Ovary (tissue), 9 donors: Measurements from ENCODE around the gene ZNF175. TPM values are rescaled to one million over a fixed set of nuclear protein-coding genes. Genes with fewer than 3 reads are reported as not detected.
"Not testable (repeated sequence)": the region's sequence is repeated elsewhere in the genome, so short reads cannot be mapped to it uniquely, and the experiment has no call there.

Experiments
- DNase-seq, 5 donors: peaks; one replicate each; pipeline ENCODE4 v3.0.0-alpha.2; 2019 to 2020
- H3K27ac ChIP-seq, 2 donors: fragments of 200-600 bp; one replicate each; pipeline versions ENCODE4 v1.5.1 to v1.8.0; 2019 to 2022
- H3K27me3 ChIP-seq: fragments of 200-600 bp; one replicate; pipeline ENCODE4 v1.8.0; 2022
- H3K36me3 ChIP-seq: fragments of 200-600 bp; sonication (generic); one replicate; pipeline ENCODE4 v1.5.1; 2019
- H3K4me1 ChIP-seq: one replicate; pipeline ENCODE4 v1.8.1; 2013; ENCODE audit warnings: mild to moderate bottlenecking, moderate library complexity; ENCODE audit not compliant: insufficient read depth
- H3K4me3 ChIP-seq: fragments of 200-600 bp; sonication (generic); one replicate; pipeline ENCODE4 v1.5.1; 2017
- H3K9me3 ChIP-seq, 2 donors: fragments of 200-600 bp in 1 of 2; sonication (generic) in 1 of 2; one replicate each; pipeline versions ENCODE4 v1.5.1 to v1.8.1; 2013 to 2019; ENCODE audit warnings: mild to moderate bottlenecking in 1 of 2, moderate library complexity in 1 of 2
- EP300 ChIP-seq: sonication (generic); formaldehyde crosslinking; IDR thresholded peaks from one replicate; pipeline ENCODE4 v1.6.1; 2017; ENCODE audit warnings: antibody characterized with exemption
- POLR2A ChIP-seq: fragments of 450-650 bp; IDR thresholded peaks from one replicate; pipeline ENCODE4 v1.6.1; 2017; ENCODE audit warnings: antibody characterized with exemption, mild to moderate bottlenecking, moderate library complexity
- WGBS, 3 donors: extraction: QIAGEN DNeasy Blood & Tissue Kit in 1 of 3; methylation state at CpG; one replicate each; pipeline versions ENCODE4 v1.1.5 to v1.1.7; 2013 to 2017; 5-methylcytosine and 5-hydroxymethylcytosine counted together
- intact Hi-C, 4 donors: fragments of 100-400 bp; cut with DNase I; formaldehyde crosslinking; loops; one replicate each; pipeline versions ENCODE4 v1.11.0 to v1.15.1; 2022 to 2023
- polyA plus RNA-seq, 2 donors: library from polyadenylated mRNA; stranded (reverse); fragments of 200-250 nt in 1 of 2; fragments of 350-450 nt in 1 of 2; fragmentation: Illumina TruSeq in 1 of 2; extraction: RNeasy Lipid Tissue Mini Kit (QIAGEN cat#74804) in 1 of 2; gene quantifications; one replicate each; pipeline ENCODE4 v1.2.3, GENCODE V29; 2013 to 2014
- total RNA-seq, 7 donors: library from RNA; depleted of rRNA in 2 of 7; stranded (reverse); fragments of >200 nt in 2 of 7; fragmentation: NEBNext Ultra II Directional in 3 of 7; extraction: Animal tissue kit (Norgen Biotek cat#: 25700) in 3 of 7; gene quantifications; one replicate each; pipeline versions ENCODE4 v1.1.0 to v1.2.4, GENCODE V29; 2016 to 2023
- TF ChIP-seq, protein P1 (sequence below), 3 donors: fragments of 450-650 bp in 2 of 3; fragments of 200-600 bp in 1 of 3; IDR thresholded peaks; one replicate each; pipeline versions ENCODE4 v1.5.1 to v1.8.0; 2016 to 2022; ENCODE audit warnings: antibody characterized with exemption in 3 of 3, mild to moderate bottlenecking in 1 of 3
- donor health status: DM: no; HTN: no; CAD: no; lungs with moderate emphysema.
- donor health status: DM: no; HTN: no; CAD: no.
- donor health status: Bipolar disorder and iron deficiency.
- donor health status: DM: yes; HTN: yes; CAD: no.
- donor health status: DM: no; HTN: no; CAD: no.
- donor health status: DM: yes; HTN: yes; CAD: no.

Gene ZNF175
- total and polyA plus RNA-seq, 9 donors: 4.3 to 17.3 (median 12.6) TPM

DNA sequence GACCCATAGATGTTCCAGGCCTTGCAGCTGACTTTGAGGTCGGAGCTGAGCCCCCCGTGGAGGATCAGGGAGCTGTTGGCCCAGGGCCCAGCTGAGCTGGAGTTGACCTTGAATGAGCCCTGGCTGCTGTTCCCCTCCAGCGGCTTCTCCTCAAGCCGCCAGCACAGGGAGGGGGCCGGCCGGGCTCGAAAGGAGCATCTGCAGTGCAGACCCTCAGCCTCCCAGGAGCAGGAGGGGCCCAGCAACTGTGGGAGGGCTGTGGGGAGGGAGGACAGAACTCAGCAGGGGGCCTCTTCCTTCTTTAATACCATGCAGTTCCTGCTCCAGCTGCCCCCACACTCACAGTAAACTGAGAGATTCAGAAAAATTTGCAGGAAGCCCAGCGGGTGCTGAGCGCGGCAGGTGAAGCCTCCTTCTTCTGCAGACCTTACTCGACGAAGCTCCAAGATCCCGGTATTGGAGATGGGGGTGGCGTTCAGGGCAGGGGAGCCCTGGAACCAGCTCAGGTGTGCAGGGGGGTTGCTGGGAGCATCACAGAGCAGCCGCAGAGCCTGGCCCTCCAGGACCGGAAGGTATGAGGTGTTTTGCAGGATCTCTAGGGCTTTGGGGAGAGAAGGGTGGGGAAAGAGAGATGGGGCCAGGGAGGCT, 56.5 kb downstream of the ZNF175 start:
- no peaks in the 10 kb centered on the region for H3K36me3 ChIP-seq
- H3K27me3 ChIP-seq: no peaks in the 10 kb centered on the region
- no peaks in the 10 kb centered on the region for H3K4me1 ChIP-seq
- 14 to 36% (median 20%) methylated on average over 16 of the region's 16 CpGs for WGBS, 3 donors
- DNase-seq: no peak
- TF ChIP-seq, protein P1, sequence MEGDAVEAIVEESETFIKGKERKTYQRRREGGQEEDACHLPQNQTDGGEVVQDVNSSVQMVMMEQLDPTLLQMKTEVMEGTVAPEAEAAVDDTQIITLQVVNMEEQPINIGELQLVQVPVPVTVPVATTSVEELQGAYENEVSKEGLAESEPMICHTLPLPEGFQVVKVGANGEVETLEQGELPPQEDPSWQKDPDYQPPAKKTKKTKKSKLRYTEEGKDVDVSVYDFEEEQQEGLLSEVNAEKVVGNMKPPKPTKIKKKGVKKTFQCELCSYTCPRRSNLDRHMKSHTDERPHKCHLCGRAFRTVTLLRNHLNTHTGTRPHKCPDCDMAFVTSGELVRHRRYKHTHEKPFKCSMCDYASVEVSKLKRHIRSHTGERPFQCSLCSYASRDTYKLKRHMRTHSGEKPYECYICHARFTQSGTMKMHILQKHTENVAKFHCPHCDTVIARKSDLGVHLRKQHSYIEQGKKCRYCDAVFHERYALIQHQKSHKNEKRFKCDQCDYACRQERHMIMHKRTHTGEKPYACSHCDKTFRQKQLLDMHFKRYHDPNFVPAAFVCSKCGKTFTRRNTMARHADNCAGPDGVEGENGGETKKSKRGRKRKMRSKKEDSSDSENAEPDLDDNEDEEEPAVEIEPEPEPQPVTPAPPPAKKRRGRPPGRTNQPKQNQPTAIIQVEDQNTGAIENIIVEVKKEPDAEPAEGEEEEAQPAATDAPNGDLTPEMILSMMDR (IDR thresholded peaks at IDR 0.05): no peak
- TF ChIP-seq POLR2A (no peak), EP300 (no peak)
- H3K4me3 ChIP-seq: no peak overlapping the region
- intact Hi-C loops: no loop called here
- no peaks in the 10 kb centered on the region for H3K9me3 ChIP-seq
- H3K27ac ChIP-seq: no peak overlapping the region

DNA sequence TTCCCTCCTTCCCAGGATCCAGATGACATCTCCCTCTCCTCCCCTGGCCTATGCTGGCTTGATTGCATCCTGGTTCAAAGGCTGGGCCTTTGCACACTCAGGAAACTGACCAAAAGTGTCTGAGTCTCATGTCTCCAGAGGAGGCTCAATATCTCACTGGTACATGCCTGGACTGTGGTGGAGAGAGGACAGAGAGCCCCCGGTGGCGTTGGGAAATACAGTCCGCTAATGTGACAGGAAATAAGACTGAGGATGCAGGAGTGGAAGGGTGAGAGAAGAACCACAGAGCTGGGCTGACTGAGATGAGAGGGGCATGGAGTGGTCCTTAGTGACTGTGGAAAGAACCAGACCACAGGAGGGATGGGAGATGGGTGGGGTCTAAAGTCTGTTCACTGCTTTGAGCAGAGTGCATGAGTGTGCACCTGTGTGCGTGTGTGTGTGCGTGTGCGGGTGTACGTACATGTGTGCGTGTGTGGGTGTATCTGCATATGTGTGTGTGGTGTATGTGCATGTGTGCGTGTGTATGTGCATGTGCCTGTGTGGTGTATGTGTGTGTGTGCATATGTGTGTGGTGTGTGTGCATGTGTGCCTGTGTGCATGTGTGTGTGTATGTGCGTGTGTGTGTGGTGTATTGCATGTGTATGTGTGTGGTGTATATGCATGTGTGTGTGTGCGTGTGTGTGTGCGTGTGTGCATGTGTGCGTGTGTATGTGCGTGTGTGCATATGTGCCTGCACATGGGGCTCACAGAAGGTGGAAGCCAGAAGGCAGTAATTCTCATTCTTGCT, 57.3 kb downstream of the ZNF175 start:
- intact Hi-C loops: no loop called here
- no peak for DNase-seq
- Histone ChIP-seq H3K27me3 (no peaks in the 10 kb centered on the region), H3K36me3 (no peaks in the 10 kb centered on the region), H3K27ac (no peak overlapping the region), H3K9me3 (no peaks in the 10 kb centered on the region), H3K4me3 (no peak overlapping the region), H3K4me1 (no peaks in the 10 kb centered on the region)
- no peak for TF ChIP-seq POLR2A
- TF ChIP-seq EP300: no peak
- TF ChIP-seq, protein P1 (IDR thresholded peaks at IDR 0.05): no peak
- 76 to 78% (median 76%) methylated on average over 14 of the region's 14 CpGs for WGBS, 3 donors

DNA sequence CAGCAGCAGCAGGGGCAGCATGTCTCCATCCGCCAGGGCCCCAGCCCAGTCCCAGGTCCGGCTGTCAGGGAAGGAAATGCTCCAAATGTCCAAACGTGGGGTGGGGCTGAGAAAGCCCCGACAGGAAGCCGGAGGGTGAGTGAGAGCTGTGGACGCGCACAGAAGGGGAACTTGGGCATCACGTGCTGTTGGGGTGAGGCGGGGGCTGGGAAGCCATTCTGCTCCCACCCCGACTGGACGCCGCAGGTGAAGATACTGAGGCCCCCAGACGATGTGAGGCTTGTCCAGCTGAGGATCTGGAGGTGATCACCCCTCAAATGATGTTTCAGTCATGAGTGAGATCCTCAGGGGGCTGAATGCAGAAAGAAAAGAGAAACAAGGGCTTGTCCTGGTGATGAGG, 59.2 kb downstream of the ZNF175 start, which contains the start of gene SIGLEC5:
TSS of gene SIGLEC5 (minus strand) at position 87 of the 400 bp plus-strand sequence. CDS start at position 21, 66 bp downstream.
- DNase-seq, H3K9me3 ChIP-seq, H3K36me3 ChIP-seq, intact Hi-C loops, H3K27ac ChIP-seq, H3K27me3 ChIP-seq, H3K4me3 ChIP-seq, H3K4me1 ChIP-seq: not testable (repeated sequence)
- WGBS, 3 donors: 48 to 68% methylated on average over 9 to 11 of the region's 13 CpGs; no CpG with 5 or more reads in 1 of the 3 donors

DNA sequence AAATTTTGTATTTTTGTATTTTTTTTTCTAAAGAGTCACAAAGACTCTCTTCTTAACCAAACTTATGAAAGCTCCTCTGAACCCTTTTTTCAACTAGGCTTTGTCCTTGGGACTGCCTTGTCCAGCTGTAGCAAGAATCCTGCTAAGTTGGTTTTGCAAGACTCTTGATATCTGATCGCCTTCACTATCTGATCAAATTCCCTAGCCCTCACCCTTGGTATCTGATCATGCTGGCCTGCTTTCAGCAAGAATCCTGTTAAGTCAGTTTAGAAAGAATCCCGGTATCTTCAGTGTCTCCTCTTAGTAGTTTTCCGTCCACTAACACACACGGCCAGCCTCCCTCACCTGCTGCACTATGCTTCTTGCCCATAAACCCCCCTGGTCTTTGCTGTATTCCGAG, 61.0 kb downstream of the ZNF175 start:
- DNase-seq: no peak
- Histone ChIP-seq H3K27me3 (no peaks in the 10 kb centered on the region), H3K4me1 (no peaks in the 10 kb centered on the region), H3K27ac (no peak overlapping the region), H3K4me3 (no peak overlapping the region), H3K9me3 (peaks cover 0 to 4% of the 10 kb centered on the region in 2 donors), H3K36me3 (no peaks in the 10 kb centered on the region)
- 67 to 73% methylated on average over 5 of the region's 5 CpGs; no CpG with 5 or more reads in 1 of the 3 donors for WGBS, 3 donors
- TF ChIP-seq, protein P1 (IDR thresholded peaks at IDR 0.05): no peak
- TF ChIP-seq EP300 (no peak), POLR2A (no peak)
- intact Hi-C loops: no loop called here
